Thoracic aorta (tissue), 2 donors: ENCODE data around the gene SDHB. TPM values are rescaled to one million over a fixed set of nuclear protein-coding genes. Genes with fewer than 3 reads are reported as not detected.

Source experiments
- ATAC-seq: fragments of 150-250 bp; one replicate; pipeline ENCODE4 v1.8.0; 2017; ENCODE audit warnings: low read depth; ENCODE audit not compliant: insufficient number of reproducible peaks, low FRiP score
- DNase-seq: peaks from one replicate; pipeline ENCODE4 v3.0.0-alpha.2; 2020; ENCODE audit warnings: low spot score
- H3K27ac ChIP-seq, 2 donors: fragments of 200-600 bp; sonication (generic); 1 replicate in 1 of 2; 2 replicates in 1 of 2; pipeline ENCODE4 v1.5.1; 2016; ENCODE audit warnings: mild to moderate bottlenecking in 2 of 2, moderate library complexity in 2 of 2
- H3K27me3 ChIP-seq: fragments of 200-600 bp; sonication (generic); replicated peaks from 2 replicates; pipeline ENCODE4 v1.6.0; 2016; ENCODE audit warnings: mild to moderate bottlenecking; ENCODE audit not compliant: insufficient read depth
- H3K36me3 ChIP-seq: fragments of 200-600 bp; sonication (generic); one replicate; pipeline ENCODE4 v1.5.1; 2016
- H3K4me1 ChIP-seq, 2 donors: fragments of 200-600 bp; sonication (generic); 1 replicate in 1 of 2; 2 replicates in 1 of 2; pipeline versions ENCODE4 v1.5.1 to v1.6.0; 2016; ENCODE audit warnings: low read depth in 2 of 2, mild to moderate bottlenecking in 1 of 2; ENCODE audit not compliant: control insufficient read depth in 1 of 2
- H3K4me3 ChIP-seq: fragments of 200-600 bp; sonication (generic); 2 replicates; pipeline ENCODE4 v1.5.1; 2016; ENCODE audit warnings: mild to moderate bottlenecking
- H3K9me3 ChIP-seq: fragments of 200-600 bp; sonication (generic); 2 replicates; pipeline ENCODE4 v1.5.1; 2016
- CTCF ChIP-seq: fragments of 200-600 bp; sonication (generic); IDR thresholded peaks from one replicate; pipeline ENCODE4 v1.5.1; 2019; ENCODE audit warnings: antibody characterized with exemption
- total RNA-seq, 2 donors: library from RNA; depleted of rRNA; stranded (reverse); fragments of >200 nt; gene quantifications; one replicate each; pipeline versions ENCODE4 v1.1.0 to v1.2.3, GENCODE V29; 2016

SDHB gene
- total RNA-seq, 2 donors from 2014 or later: 81.5 to 98.9 TPM

- no peak for ATAC-seq
- no peak for TF ChIP-seq CTCF
- H3K4me1 ChIP-seq: no peaks in the 10 kb centered on the region
- H3K27ac ChIP-seq: no peak overlapping the region
- no peak overlapping the region for H3K4me3 ChIP-seq
- H3K9me3 ChIP-seq: no peaks in the 10 kb centered on the region
- no peaks in the 10 kb centered on the region for H3K27me3 ChIP-seq
- no peak for DNase-seq
- peaks cover 38% of the 10 kb centered on the region for H3K36me3 ChIP-seq
Observed at GRCh38 chr1:17039522-17039921, 14.3 kb downstream of the SDHB start.

- Histone ChIP-seq H3K27me3 (no peaks in the 10 kb centered on the region), H3K27ac (no peak overlapping the region), H3K36me3 (peaks cover 23% of the 10 kb centered on the region), H3K4me3 (no peak overlapping the region), H3K9me3 (no peaks in the 10 kb centered on the region), H3K4me1 (no peaks in the 10 kb centered on the region)
- no peak for DNase-seq
- TF ChIP-seq CTCF: no peak
- no peak for ATAC-seq
Observed at GRCh38 chr1:17033481-17033880, 20.4 kb downstream of the SDHB start.

- Histone ChIP-seq H3K9me3 (no peaks in the 10 kb centered on the region), H3K4me1 (no peaks in the 10 kb centered on the region), H3K27ac (no peak overlapping the region), H3K4me3 (no peak overlapping the region), H3K36me3 (peaks cover 23% of the 10 kb centered on the region), H3K27me3 (no peaks in the 10 kb centered on the region)
- no peak for TF ChIP-seq CTCF
- ATAC-seq (no peak), DNase-seq (no peak)
Observed at GRCh38 chr1:17032741-17033140, 21.1 kb downstream of the SDHB start.

- no peak overlapping the region for H3K27ac ChIP-seq
- no peak overlapping the region for H3K4me3 ChIP-seq
- TF ChIP-seq CTCF: no peak
- no peaks in the 10 kb centered on the region for H3K4me1 ChIP-seq
- H3K27me3 ChIP-seq: no peaks in the 10 kb centered on the region
- DNase-seq: no peak
- ATAC-seq: no peak
- peaks cover 25% of the 10 kb centered on the region for H3K36me3 ChIP-seq
- no peaks in the 10 kb centered on the region for H3K9me3 ChIP-seq
Observed at GRCh38 chr1:17031436-17031835, 22.4 kb downstream of the SDHB start.

- H3K36me3 ChIP-seq: peaks cover 34% of the 10 kb centered on the region
- H3K4me3 ChIP-seq: no peak overlapping the region
- no peaks in the 10 kb centered on the region for H3K9me3 ChIP-seq
- no peak for TF ChIP-seq CTCF
- H3K4me1 ChIP-seq: no peaks in the 10 kb centered on the region
- no peak overlapping the region for H3K27ac ChIP-seq
- ATAC-seq (no peak), DNase-seq (no peak)
- no peaks in the 10 kb centered on the region for H3K27me3 ChIP-seq
Observed at GRCh38 chr1:17030206-17030605, 23.6 kb downstream of the SDHB start.
